KOPT-K1 (cell line): ENCODE results near the gene RASEF.

Experiments used
- H3K27ac ChIP-seq: fragments of 200-600 bp; sonication (generic); 2 replicates; pipeline ENCODE4 v1.5.1; 2016; ENCODE audit warnings: antibody characterized with exemption, mild to moderate bottlenecking, low read depth, low read length; ENCODE audit not compliant: poor library complexity, severe bottlenecking
- H3K36me3 ChIP-seq: fragments of 200-600 bp; sonication (generic); 2 replicates; pipeline ENCODE4 v1.5.1; 2017; ENCODE audit warnings: antibody characterized with exemption, mild to moderate bottlenecking, low read length, moderate library complexity; ENCODE audit not compliant: insufficient read depth
- H3K9me3 ChIP-seq: fragments of 200-600 bp; sonication (generic); 2 replicates; pipeline ENCODE4 v1.5.1; 2017; ENCODE audit warnings: antibody characterized with exemption, low read length, mild to moderate bottlenecking; ENCODE audit not compliant: insufficient read depth, poor library complexity, severe bottlenecking

Gene RASEF

DNA sequence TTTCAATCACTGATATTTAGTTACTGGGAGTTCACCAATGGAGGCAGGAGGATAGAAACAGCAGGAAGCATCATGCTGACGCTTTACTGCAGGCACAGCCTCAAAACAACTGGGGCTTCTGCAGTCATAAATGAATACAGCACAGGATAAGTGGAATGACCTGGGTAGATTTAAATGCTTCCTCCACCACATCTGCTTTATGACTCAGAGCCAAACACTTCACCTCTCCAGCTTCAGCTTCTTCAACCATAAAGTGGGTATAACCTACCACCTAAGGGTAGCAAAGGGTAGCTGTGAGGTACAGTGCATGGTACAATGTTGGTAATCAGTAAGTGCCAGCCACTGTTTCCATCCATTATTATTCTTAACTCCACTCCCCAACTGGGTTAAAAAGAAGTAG lies 28.4 kb downstream of the RASEF start:
- Histone ChIP-seq H3K36me3 (no peaks in the 10 kb centered on the region), H3K27ac (no peak overlapping the region), H3K9me3 (no peaks in the 10 kb centered on the region)

DNA sequence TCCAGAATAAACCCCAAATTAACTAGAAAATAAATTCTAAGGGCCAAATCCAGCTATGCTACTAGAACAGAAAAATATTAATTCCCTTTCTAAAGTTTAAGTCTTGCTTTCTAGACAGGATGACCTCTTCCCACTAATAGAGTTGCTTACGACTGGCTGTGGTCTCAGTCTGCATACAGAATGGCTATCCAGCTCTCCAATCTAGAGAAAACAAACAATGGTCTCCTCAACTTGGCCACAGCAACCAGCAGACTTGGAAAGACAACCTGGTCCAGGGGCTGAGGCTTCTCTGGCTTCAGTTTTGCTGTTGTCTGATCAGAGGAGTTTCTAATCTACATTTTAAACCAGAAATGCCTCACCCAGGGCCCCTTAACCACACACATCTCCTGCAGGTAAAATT lies 28.9 kb downstream of the RASEF start:
- Histone ChIP-seq H3K27ac (no peak overlapping the region), H3K9me3 (no peaks in the 10 kb centered on the region), H3K36me3 (no peaks in the 10 kb centered on the region)

DNA sequence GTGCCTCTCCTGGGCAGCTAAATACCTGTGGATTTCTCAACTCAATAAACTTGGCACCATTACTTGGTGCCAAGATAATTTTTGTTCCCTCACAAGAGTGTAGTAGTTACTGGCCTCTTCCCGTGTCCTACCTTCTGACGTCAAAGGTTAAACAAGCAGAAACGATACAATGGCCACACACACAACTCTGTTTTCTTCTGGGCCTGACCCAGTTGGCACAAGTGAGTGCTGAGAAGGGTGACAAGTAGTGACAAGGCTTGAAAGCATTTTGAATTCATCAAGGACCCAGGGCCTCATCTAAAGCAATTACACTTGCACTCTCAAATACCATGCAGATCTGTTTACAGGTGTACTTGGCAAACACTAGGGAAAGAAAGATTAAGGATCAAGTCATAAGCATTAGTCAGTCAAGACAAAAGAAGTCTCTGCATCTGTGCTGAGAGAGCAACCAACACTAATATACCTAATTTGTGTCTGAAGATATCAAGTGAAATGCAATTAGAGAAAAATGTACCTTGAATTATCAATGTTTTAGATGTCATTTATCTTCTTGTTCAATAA lies 30.8 kb downstream of the RASEF start:
- H3K9me3 ChIP-seq = no peaks in the 10 kb centered on the region
- H3K27ac ChIP-seq = no peak overlapping the region
- H3K36me3 ChIP-seq = no peaks in the 10 kb centered on the region

DNA sequence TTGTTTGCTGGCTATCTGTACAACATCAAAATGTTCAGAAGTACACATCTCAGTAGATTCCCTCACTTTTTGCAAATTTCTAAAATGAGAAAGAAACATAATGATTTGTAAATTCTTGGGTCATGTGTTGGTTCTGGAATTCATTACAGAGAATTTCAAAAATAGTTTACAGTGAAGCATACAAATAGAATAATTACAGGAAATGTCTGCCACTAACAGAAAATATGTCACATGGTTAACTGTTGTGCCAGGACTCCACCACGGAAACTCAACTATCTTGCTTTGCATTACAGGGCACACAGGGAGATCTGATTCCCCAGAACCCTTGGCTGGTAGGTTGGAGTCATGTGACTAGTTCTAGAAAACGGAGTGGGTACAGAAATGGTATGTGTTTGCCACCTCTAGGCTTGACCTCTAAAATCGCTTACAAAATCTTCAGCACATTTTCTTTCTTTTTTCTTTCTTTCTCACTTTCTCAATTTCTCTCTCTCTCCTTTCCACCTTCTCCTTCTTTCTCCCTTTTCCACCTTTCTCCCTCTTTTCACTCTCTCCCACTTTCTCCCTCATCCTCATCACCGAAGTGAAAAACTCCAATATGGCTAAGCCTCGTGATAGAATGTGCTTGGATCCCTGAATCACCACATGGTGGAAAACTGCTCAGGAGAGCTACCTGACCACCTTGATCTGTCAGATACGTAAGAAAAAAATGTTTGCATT lies 32.4 kb downstream of the RASEF start:
- Histone ChIP-seq H3K36me3 (no peaks in the 10 kb centered on the region), H3K27ac (no peak overlapping the region)

DNA sequence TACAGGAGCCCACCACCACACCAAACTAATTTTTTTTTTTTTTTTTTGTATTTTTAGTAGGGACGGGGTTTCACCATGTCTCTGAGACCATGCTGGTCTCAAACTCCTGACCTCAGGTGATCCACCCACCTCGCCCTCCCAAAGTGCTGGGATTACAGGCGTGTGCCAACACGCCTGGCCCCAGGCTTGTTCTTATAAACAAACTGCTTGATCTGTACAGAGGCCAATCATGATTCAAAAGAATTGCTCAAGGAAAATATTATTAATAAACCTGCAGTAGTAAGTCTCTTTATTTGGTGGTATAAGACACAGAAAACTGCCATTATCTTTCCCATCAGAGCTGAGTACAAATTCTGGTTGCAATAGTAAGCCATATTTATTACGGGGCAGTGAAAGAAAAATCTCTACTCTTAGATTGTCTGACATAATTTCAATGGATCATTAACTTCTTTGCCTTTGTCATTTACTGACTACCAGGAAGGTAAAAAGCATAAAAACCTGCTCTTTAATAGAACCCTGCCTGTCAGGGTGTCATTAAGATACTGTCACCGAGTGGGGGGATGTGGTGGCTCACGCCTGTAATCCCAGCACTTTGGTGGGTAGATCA lies 33.3 kb downstream of the RASEF start:
- H3K9me3 ChIP-seq = no peaks in the 10 kb centered on the region
- no peak overlapping the region for H3K27ac ChIP-seq
- H3K36me3 ChIP-seq = no peaks in the 10 kb centered on the region

More for the DNA sequence above, 32.4 kb downstream of the RASEF start:
- H3K9me3 ChIP-seq = no peaks in the 10 kb centered on the region

DNA sequence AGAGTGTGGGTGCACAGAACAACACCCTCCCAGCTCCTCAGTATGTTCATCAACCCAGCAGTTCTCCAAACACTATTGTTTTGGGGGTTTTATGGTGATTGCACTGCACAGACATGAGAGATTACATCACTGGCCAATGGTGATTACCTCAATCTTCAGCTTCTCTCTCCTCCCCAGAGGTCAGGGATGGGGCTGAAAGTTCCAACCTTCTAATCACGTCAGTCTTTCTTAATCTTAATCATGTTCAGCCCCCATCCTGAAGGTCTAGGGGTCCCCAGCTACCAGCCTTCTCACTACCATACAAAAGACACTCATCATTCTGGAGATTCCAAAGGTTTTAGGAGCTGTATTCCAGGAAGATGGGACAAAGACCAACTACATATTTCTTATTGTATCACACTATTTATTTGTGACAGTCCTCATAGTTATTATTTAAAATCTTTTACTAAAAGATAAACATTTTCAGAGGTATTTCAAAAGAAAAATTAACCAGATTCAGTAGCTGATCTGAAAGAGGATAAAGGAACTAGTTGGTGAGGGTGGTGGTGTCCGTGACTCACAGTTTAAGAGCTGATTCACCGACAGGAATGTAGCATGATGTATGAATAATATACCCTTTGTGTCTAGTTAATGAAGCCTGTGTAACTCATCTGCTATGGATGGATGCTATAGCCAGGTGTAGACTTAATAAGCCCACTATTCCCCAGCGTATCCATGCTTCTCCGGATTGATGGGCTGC lies 35.6 kb downstream of the RASEF start:
- Histone ChIP-seq H3K36me3 (no peaks in the 10 kb centered on the region), H3K9me3 (no peaks in the 10 kb centered on the region), H3K27ac (no peak overlapping the region)

DNA sequence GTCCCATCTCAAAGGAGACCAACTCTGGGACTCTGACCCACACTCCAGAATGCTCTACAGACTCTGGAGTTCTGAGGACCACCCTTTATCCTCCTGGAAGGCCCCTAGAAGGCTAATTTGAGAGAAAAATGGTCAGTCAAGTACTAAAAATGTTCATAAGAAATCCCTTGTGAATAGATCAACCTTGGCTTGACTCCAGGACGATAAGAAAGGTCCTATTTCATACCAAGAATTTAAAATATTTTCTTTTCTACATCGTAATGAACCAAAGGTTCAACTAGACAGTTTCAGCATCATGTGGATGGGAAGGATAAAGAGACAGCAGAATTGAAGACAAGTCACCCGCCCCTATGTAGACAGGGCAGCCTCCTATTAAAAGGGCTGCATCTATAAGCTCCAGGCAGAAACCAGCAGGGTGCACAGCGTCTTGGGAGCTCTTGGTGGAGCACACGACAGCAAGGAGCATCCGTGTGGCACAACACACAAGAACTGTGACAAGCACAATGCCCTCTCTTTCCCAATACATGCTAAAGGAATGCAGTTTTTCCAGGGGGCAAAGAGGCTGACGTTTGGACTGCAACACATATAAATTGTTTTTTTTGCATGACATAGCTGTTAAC lies 38.3 kb downstream of the RASEF start:
- H3K27ac ChIP-seq = no peak overlapping the region
- H3K36me3 ChIP-seq = no peaks in the 10 kb centered on the region
- no peaks in the 10 kb centered on the region for H3K9me3 ChIP-seq

DNA sequence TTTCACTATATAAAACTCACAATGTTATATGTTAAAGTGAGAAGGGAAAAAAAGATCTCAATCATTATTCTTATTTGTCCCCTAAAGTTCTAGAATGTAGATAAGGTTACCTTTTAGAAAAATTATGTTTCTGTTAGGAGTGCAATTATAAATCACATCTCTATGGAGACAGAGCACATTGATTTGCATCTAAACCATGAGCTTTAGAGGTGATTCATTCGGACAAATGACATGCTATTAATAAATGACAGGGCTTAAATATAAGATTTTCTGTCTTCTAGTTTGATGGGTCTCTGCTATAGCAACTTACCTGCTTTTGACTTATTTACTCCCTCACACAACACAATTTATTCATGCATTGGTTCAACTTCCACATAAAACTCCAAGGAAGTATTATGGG lies 39.8 kb downstream of the RASEF start:
- Histone ChIP-seq H3K36me3 (no peaks in the 10 kb centered on the region), H3K27ac (no peak overlapping the region), H3K9me3 (no peaks in the 10 kb centered on the region)

DNA sequence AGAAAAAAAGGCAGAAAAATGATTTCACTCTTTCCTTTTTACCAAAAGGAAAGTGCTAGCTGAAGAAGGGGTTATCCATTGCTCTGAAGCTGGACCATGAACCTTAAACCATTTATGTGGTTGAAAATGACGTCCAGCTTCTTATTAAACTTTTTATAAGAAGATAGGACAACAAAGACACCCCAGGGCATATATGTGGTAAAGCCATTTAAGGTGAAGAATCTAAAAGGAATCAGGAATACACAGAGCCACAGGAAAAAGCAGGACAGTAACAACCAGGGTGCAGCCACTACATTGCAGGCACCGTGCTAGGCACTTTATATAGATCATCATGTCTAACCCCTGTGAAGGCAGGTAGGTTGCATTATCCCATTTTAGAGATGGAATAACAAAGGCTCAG lies 42.1 kb downstream of the RASEF start:
- H3K9me3 ChIP-seq = no peaks in the 10 kb centered on the region
- H3K36me3 ChIP-seq = no peaks in the 10 kb centered on the region
- H3K27ac ChIP-seq = no peak overlapping the region

DNA sequence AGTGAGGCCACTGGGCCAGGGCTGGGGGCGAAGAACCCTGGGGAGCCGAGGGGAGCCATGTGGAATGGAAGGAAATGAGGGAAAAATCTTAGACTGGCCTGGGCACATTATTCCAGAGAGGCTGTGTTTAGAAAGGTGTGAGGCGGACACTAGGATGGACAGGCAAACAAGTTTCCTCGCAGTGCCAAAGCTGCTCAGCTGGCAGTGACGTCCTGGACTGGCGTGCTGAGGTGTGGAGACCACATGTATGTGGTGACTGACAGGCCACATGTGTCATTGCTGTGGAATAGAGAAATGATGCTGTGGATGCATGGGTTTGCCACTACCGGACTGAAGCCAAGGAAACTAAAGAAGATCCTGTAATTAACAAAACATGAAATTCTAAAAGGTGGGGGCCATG lies 42.6 kb downstream of the RASEF start:
- Histone ChIP-seq H3K9me3 (no peaks in the 10 kb centered on the region), H3K27ac (no peak overlapping the region), H3K36me3 (no peaks in the 10 kb centered on the region)

DNA sequence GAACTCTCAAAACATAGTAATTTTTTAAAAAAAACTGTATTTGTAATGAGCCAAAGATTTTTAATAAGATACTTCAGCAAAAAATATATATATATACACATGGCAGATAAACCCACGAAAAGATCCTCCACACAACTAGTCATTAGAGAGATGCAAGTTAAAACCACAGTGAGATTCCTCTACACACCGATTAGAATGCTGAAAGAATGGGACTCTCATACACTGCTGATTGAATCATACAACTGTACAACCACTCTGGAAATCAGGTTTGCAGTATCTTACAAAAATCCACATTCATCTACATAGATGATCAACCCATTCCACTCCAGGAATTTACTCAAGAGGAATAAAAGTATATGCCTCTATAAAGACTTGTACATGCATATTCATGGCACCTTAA lies 43.7 kb downstream of the RASEF start:
- Histone ChIP-seq H3K36me3 (no peaks in the 10 kb centered on the region), H3K27ac (no peak overlapping the region), H3K9me3 (no peaks in the 10 kb centered on the region)

DNA sequence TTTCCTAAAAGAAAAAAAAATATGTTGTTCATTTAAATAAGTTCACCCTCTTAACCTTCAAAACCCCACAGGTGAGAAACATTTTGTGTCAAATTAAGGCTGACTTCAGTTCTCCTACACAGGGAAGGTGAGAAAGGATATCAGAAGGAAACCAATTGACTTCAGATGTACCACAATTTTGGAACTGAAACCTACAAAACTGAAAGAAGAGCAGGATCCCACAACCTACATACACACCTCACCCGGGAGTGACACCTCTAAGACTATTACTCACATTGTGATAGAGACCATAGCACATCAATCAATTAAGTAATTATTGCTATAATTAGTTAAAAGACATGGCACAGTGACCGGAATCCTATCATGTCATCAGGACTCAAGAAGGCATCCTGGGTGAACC lies 47.0 kb downstream of the RASEF start:
- Histone ChIP-seq H3K36me3 (no peaks in the 10 kb centered on the region), H3K27ac (no peak overlapping the region)

DNA sequence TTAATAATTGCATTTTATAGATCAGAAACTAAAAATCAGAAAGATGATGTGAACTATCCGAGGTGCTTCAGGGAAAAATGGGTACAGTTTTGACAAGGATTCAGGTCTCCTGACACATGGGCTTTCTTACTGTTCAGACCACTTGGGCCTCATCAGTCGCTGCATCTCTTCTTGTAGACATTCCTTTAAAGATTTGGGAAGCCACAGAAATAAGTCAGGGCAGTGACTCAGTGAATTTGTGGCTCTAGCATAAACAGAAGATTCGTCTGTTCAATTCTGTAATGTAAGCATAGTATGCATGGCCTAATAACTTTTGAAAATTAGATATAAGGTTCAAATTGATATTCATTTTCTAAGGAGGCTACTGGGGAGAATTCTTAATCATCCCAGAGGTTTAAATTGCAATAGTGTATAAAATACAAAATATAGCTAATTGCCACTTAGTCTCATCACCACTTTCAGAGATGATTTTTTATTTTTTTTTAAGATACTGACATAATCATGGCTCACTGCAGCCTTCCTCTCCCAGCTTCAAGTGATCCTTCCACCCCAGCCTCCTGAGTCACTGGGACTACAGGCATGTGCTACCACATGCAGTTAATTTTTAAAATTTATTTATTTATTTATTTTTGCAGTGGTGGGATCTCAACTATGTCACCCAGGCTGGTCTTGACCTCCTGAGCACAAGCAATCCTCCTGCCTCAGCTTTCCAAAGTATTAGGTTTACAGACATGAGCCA lies 48.9 kb downstream of the RASEF start:
- Histone ChIP-seq H3K27ac (no peak overlapping the region), H3K36me3 (no peaks in the 10 kb centered on the region), H3K9me3 (no peaks in the 10 kb centered on the region)

More for the DNA sequence above, 47.0 kb downstream of the RASEF start:
- no peaks in the 10 kb centered on the region for H3K9me3 ChIP-seq

DNA sequence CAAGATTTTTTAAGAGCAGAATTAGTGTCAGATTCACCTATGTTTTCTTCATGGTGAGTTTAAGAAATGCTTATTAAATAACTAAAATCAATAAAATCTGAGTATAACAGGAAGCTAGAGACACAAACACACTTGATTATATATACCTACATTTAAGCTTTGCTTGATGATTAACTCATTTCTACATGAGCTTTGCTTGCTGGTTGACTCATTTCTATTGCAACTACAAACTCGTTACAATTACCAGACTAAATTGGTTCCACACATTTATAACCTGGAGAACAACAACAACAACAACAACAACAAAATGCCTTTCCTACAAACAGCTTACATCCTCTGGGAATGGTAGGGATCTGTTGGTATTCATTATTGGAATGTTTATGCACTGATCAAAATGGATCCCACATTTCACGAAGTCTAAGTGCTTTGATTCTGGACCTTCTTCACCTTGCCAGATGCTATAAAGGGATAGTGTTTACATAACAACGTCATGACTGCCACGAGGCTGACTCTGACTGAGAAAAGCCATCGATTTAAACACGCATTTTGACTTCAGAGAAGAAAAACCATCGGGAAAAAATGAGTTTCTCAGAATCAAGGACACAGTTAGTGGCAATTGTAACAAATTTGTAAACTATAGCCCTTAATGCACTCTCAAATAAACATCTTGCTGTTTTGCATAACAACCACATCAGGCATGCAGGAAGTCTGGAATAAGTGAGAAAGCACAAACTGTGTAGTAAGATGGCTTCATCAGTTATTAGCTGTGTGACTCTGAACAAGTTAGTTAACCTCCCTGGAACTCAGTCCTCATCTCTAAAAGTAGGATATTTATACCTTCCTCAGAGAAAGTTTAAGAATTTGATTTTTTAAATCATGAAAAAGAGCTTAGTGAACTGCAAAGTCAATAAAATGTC lies 49.8 kb downstream of the RASEF start:
- Histone ChIP-seq H3K27ac (no peak overlapping the region), H3K36me3 (no peaks in the 10 kb centered on the region), H3K9me3 (no peaks in the 10 kb centered on the region)
